ENCODE measurements around the gene CDH5.

DNA sequence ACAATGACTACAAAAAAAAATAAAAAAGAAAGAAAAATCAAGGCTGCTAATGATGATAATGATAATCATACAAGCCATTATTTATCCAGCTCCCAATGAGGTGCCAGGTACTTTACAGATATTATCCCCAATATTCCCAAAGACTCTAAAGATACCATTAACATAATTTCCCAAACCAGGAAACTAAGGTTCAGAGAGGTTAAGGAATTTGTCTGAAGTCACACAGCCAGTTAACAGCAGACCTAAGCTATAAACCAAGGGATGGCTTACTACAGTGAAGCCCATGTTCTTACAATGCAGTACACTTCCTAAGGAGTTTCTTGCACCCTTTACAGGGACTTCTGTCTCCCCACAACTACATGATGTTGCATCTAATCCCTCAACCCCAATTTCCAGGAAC, 45.7 kb upstream of the CDH5 start:
- TF ChIP-seq, protein P1, sequence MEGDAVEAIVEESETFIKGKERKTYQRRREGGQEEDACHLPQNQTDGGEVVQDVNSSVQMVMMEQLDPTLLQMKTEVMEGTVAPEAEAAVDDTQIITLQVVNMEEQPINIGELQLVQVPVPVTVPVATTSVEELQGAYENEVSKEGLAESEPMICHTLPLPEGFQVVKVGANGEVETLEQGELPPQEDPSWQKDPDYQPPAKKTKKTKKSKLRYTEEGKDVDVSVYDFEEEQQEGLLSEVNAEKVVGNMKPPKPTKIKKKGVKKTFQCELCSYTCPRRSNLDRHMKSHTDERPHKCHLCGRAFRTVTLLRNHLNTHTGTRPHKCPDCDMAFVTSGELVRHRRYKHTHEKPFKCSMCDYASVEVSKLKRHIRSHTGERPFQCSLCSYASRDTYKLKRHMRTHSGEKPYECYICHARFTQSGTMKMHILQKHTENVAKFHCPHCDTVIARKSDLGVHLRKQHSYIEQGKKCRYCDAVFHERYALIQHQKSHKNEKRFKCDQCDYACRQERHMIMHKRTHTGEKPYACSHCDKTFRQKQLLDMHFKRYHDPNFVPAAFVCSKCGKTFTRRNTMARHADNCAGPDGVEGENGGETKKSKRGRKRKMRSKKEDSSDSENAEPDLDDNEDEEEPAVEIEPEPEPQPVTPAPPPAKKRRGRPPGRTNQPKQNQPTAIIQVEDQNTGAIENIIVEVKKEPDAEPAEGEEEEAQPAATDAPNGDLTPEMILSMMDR (IDR thresholded peaks at IDR 0.05; ENCODE audit: low read depth, low read length): no peak
- TF ChIP-seq POLR2A (IDR thresholded peaks at IDR 0.05; ENCODE audit: extremely low read depth, insufficient read length) (no peak), MYC (IDR thresholded peaks at IDR 0.05; ENCODE audit: low read depth, low read length) (no peak)
